HCT116 (cell line): Measurements from ENCODE around the gene GPRC5B. TPM values are rescaled to one million over a fixed set of nuclear protein-coding genes. Genes with fewer than 3 reads are reported as not detected.

Experiments used
- ATAC-seq: fragments of 200-7000 bp; cut with Tn5 transposase; 2 replicates; pipeline ENCODE4 v1.9.1; 2020; ENCODE audit warnings: mild to moderate bottlenecking, moderate library complexity
- BruUV-seq: library from RNA; stranded (reverse); fragments of 400-500 nt; replicated peaks from 2 replicates; lab custom pipeline; 2021; lab: Mats Ljungman, UMichigan
- CTCF ChIA-PET: fragments of 300-600 bp; sonication (Branson Sonifier 250); formaldehyde crosslinking; loops from one replicate; lab custom pipeline; 2021; ENCODE audit warnings: antibody characterized with exemption; lab: Charles Lee
- POLR2A ChIA-PET: fragments of 300-600, 350-600 bp; sonication (Branson Sonifier 250); formaldehyde crosslinking; loops from one replicate; lab custom pipeline; 2021; ENCODE audit warnings: antibody characterized with exemption; lab: Charles Lee
- RAD21 ChIA-PET, 2 experiments: fragments of 300-600 bp; sonication (Branson Sonifier 250); formaldehyde crosslinking; loops; one replicate each; lab custom pipeline; 2023; ENCODE audit warnings: low total read pairs in 2 of 2; ENCODE audit not compliant: uncharacterized antibody in 2 of 2, unreplicated experiment in 2 of 2, low non-redundant PET in 1 of 2; lab: Charles Lee
- DNase-seq: peaks from one replicate; pipeline ENCODE4 v3.0.0-alpha.2; 2010; ENCODE audit warnings: low read depth, low spot score
- H2AFZ ChIP-seq: fragments of 200-600 bp; shearing (Covaris generic), sonication (generic); 2 replicates; pipeline ENCODE4 v1.6.1; 2017; ENCODE audit warnings: low read depth, mixed run types, mixed read lengths, antibody characterized with exemption, low read length; ENCODE audit not compliant: poor library complexity, severe bottlenecking
- H3K27ac ChIP-seq: 2 replicates; pipeline ENCODE4 v1.5.1; 2012; ENCODE audit warnings: low read depth, low read length
- H3K27me3 ChIP-seq: fragments of 200-600 bp; sonication (generic); 2 replicates; pipeline ENCODE4 v1.6.1; 2016; ENCODE audit warnings: mixed run types, low read length, mixed read lengths; ENCODE audit not compliant: insufficient read depth
- H3K36me3 ChIP-seq, 2 experiments: fragments of 200-500 bp in 1 of 2; fragments of 200-600 bp in 1 of 2; sonication (Bioruptor generic) in 1 of 2; sonication (generic) in 1 of 2; 2 replicates each; pipeline versions ENCODE4 v1.5.1 to v1.6.1; 2014 to 2016; ENCODE audit warnings: low read length in 2 of 2, inconsistent platforms in 1 of 2, mixed read lengths in 1 of 2, mixed run types in 1 of 2; ENCODE audit not compliant: insufficient read depth in 2 of 2, control insufficient read depth in 1 of 2
- H3K4me1 ChIP-seq, 2 experiments: fragments of 200-600 bp in 1 of 2; sonication (generic) in 1 of 2; 2 replicates each; pipeline versions ENCODE4 v1.5.1 to v1.6.1; 2012 to 2017; ENCODE audit warnings: low read length in 2 of 2, inconsistent platforms in 1 of 2, mild to moderate bottlenecking in 1 of 2, mixed read lengths in 1 of 2, mixed run types in 1 of 2, moderate library complexity in 1 of 2; ENCODE audit not compliant: insufficient read depth in 2 of 2, control insufficient read depth in 1 of 2
- H3K4me2 ChIP-seq: fragments of 200-600 bp; sonication (generic); 2 replicates; pipeline ENCODE4 v1.6.1; 2017; ENCODE audit warnings: mixed run types, low read length, mixed read lengths
- H3K4me3 ChIP-seq, 2 experiments: fragments of 200-600 bp in 1 of 2; sonication (generic) in 1 of 2; replicated peaks in 1 of 2; 2 replicates each; pipeline ENCODE4 v1.5.1; 2011 to 2016; ENCODE audit warnings: low read length in 2 of 2, control low read depth in 1 of 2, low read depth in 1 of 2, mild to moderate bottlenecking in 1 of 2, mixed read lengths in 1 of 2, mixed run types in 1 of 2
- H3K79me2 ChIP-seq: fragments of 200-600 bp; sonication (generic); 2 replicates; pipeline ENCODE4 v1.6.1; 2017; ENCODE audit warnings: mild to moderate bottlenecking, mixed run types, low read length, moderate library complexity, mixed read lengths; ENCODE audit not compliant: insufficient read depth
- H3K9ac ChIP-seq: fragments of 200-600 bp; sonication (generic); 2 replicates; pipeline ENCODE4 v1.6.1; 2016; ENCODE audit warnings: low read length, mixed read lengths
- H3K9me2 ChIP-seq: fragments of 200-600 bp; sonication (generic), shearing (Covaris generic); 2 replicates; pipeline ENCODE4 v1.6.1; 2017; ENCODE audit warnings: mixed run types, mild to moderate bottlenecking, moderate library complexity; ENCODE audit not compliant: insufficient read depth
- H3K9me3 ChIP-seq, 2 experiments: fragments of 200-500 bp in 1 of 2; fragments of 200-600 bp in 1 of 2; sonication (Bioruptor generic) in 1 of 2; sonication (generic) in 1 of 2; 2 replicates each; pipeline ENCODE4 v1.6.1; 2014 to 2017; ENCODE audit warnings: low read length in 2 of 2, mixed read lengths in 2 of 2, inconsistent platforms in 1 of 2, low read depth in 1 of 2, mild to moderate bottlenecking in 1 of 2, mixed run types in 1 of 2, moderate library complexity in 1 of 2; ENCODE audit not compliant: control insufficient read depth in 1 of 2, insufficient read depth in 1 of 2
- H4K20me1 ChIP-seq: fragments of 200-600 bp; sonication (generic), shearing (Covaris generic); 2 replicates; pipeline ENCODE4 v1.6.1; 2017; ENCODE audit warnings: mixed run types, mild to moderate bottlenecking, moderate library complexity; ENCODE audit not compliant: insufficient read depth
- EGR1 ChIP-seq: IDR thresholded peaks from 2 replicates; pipeline ENCODE4 v1.6.1; 2012; ENCODE audit warnings: low read depth
- ELF1 ChIP-seq: IDR thresholded peaks from 2 replicates; pipeline ENCODE4 v1.6.1; 2012; ENCODE audit warnings: low read depth, borderline replicate concordance
- EZH2 ChIP-seq: fragments of 200-600 bp; sonication (generic); IDR thresholded peaks from 2 replicates; pipeline ENCODE4 v1.6.1; 2017; ENCODE audit warnings: antibody characterized with exemption, mixed run types
- EZH2phosphoT487 ChIP-seq: fragments of 200-600 bp; IDR thresholded peaks from 2 replicates; pipeline ENCODE4 v1.6.1; 2018; ENCODE audit warnings: antibody characterized with exemption, borderline replicate concordance
- FOSL1 ChIP-seq: IDR thresholded peaks from 2 replicates; pipeline ENCODE4 v1.6.1; 2012; ENCODE audit warnings: low read depth
- POLR2A ChIP-seq: IDR thresholded peaks from 2 replicates; pipeline ENCODE4 v1.7.0; 2011; ENCODE audit warnings: borderline replicate concordance; ENCODE audit not compliant: insufficient read depth, insufficient read length; ENCODE audit errors: extremely low read depth
- POLR2AphosphoS5 ChIP-seq: IDR thresholded peaks from 2 replicates; pipeline ENCODE4 v1.6.1; 2011; ENCODE audit warnings: mild to moderate bottlenecking, low read depth, low read length, moderate library complexity
- RAD21 ChIP-seq: IDR thresholded peaks from 2 replicates; pipeline ENCODE4 v1.6.1; 2012; ENCODE audit warnings: low read depth, mild to moderate bottlenecking
- REST ChIP-seq: IDR thresholded peaks from 2 replicates; pipeline ENCODE4 v1.6.1; 2012; ENCODE audit warnings: low read depth
- SIN3A ChIP-seq: IDR thresholded peaks from 2 replicates; pipeline ENCODE4 v1.6.1; 2012; ENCODE audit warnings: low read depth
- TCF7L2 ChIP-seq: IDR thresholded peaks from 2 replicates; pipeline ENCODE4 v1.7.0; 2011; ENCODE audit warnings: borderline replicate concordance, inconsistent platforms; ENCODE audit not compliant: insufficient read depth, insufficient read length; ENCODE audit errors: extremely low read depth
- ZBTB33 ChIP-seq: IDR thresholded peaks from 2 replicates; pipeline ENCODE4 v1.6.1; 2011; ENCODE audit warnings: mild to moderate bottlenecking, low read length, moderate library complexity; ENCODE audit not compliant: insufficient replicate concordance; ENCODE audit errors: extremely low read depth
- ZFX ChIP-seq: fragments of 450-650 bp; IDR thresholded peaks from 2 replicates; pipeline ENCODE4 v1.6.1; 2017
- ZNF274 ChIP-seq: fragments of 200-500 bp; sonication (Bioruptor generic); IDR thresholded peaks from 2 replicates; pipeline ENCODE4 v1.6.1; 2014; ENCODE audit warnings: mild to moderate bottlenecking, low read depth, low read length, inconsistent platforms
- intact Hi-C: fragments of 100-400 bp; cut with micrococcal nuclease; formaldehyde crosslinking; loops from 2 replicates; pipeline ENCODE4 v1.10.0; 2022
- total RNA-seq: library from RNA; stranded (reverse); gene quantifications from one replicate; pipeline ENCODE4 v1.2.1, GENCODE V29; 2021; ENCODE audit not compliant: unreplicated experiment
- TF ChIP-seq, protein P1 (sequence below): IDR thresholded peaks from 2 replicates; pipeline ENCODE4 v1.6.1; 2012
- TF ChIP-seq, protein P2 (sequence below), 3 experiments: fragments of 200-600 bp in 1 of 3; sonication (generic) in 1 of 3; IDR thresholded peaks in 2 of 3; conservative IDR thresholded peaks in 1 of 3; 2 replicates each; pipeline ENCODE4 v1.5.1; 2012 to 2017; ENCODE audit warnings: low read depth in 2 of 3, low read length in 2 of 3, antibody characterized with exemption in 1 of 3, borderline replicate concordance in 1 of 3, control low read depth in 1 of 3, mild to moderate bottlenecking in 1 of 3, mixed read lengths in 1 of 3, mixed run types in 1 of 3, moderate library complexity in 1 of 3; ENCODE audit not compliant: insufficient read depth in 1 of 3

GPRC5B gene
- total RNA-seq, 1 experiment from 2014 or later, result 7.2 TPM

- H3K4me2 ChIP-seq, result no peak overlapping the region
- RAD21 ChIA-PET, result no interaction called here
- no peaks in the 10 kb centered on the region for H3K4me1 ChIP-seq
- ATAC-seq, result no peak
- TF ChIP-seq TCF7L2 (no peak), RAD21 (no peak), POLR2A (no peak), ZBTB33 (no peak), ELF1 (no peak), SIN3A (no peak), ZNF274 (no peak), EGR1 (no peak), POLR2AphosphoS5 (no peak), FOSL1 (no peak), EZH2phosphoT487 (no peak), EZH2 (no peak), REST (no peak), ZFX (no peak)
- TF ChIP-seq, protein P1, sequence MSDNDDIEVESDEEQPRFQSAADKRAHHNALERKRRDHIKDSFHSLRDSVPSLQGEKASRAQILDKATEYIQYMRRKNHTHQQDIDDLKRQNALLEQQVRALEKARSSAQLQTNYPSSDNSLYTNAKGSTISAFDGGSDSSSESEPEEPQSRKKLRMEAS, result no peak
- TF ChIP-seq, protein P2, sequence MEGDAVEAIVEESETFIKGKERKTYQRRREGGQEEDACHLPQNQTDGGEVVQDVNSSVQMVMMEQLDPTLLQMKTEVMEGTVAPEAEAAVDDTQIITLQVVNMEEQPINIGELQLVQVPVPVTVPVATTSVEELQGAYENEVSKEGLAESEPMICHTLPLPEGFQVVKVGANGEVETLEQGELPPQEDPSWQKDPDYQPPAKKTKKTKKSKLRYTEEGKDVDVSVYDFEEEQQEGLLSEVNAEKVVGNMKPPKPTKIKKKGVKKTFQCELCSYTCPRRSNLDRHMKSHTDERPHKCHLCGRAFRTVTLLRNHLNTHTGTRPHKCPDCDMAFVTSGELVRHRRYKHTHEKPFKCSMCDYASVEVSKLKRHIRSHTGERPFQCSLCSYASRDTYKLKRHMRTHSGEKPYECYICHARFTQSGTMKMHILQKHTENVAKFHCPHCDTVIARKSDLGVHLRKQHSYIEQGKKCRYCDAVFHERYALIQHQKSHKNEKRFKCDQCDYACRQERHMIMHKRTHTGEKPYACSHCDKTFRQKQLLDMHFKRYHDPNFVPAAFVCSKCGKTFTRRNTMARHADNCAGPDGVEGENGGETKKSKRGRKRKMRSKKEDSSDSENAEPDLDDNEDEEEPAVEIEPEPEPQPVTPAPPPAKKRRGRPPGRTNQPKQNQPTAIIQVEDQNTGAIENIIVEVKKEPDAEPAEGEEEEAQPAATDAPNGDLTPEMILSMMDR (IDR thresholded peaks at IDR 0.05 in 2 of 3, conservative IDR thresholded peaks at IDR 0.05 in 1 of 3; ENCODE audit: borderline replicate concordance in 1 of 3, insufficient read depth in 1 of 3, low read depth in 2 of 3, low read length in 2 of 3), result no peak
- TF ChIP-seq, all 23 proteins: peak for 0
- Histone ChIP-seq H2AFZ (no peak overlapping the region), H3K9me3 (no peaks in the 10 kb centered on the region), H3K79me2 (no peaks in the 10 kb centered on the region), H3K27me3 (no peaks in the 10 kb centered on the region), H3K36me3 (no peaks in the 10 kb centered on the region), H3K4me3 (no peak overlapping the region), H3K27ac (no peak overlapping the region), H3K9me2 (no peaks in the 10 kb centered on the region), H3K9ac (no peak overlapping the region), H4K20me1 (no peaks in the 10 kb centered on the region)
- ChIA-PET POLR2A (no interaction called here), CTCF (no interaction called here)
- no peak for DNase-seq
- intact Hi-C loops, result no loop called here
- BruUV-seq, result no TSS peak
Measured at GRCh38 chr16:19822533-19822932, 62.1 kb downstream of the GPRC5B start.
